ENCODE data around the gene KCNK18. TPM values are rescaled to one million over a fixed set of nuclear protein-coding genes. Genes with fewer than 3 reads are reported as not detected.

Gene KCNK18
- total and polyA plus RNA-seq, 2 experiments from 2014 or later = not detected

GRCh38 chr10:117250411-117250810, 53.1 kb downstream of the KCNK18 start:
- no peak overlapping the region for H3K27ac Mint-ChIP-seq
- Histone ChIP-seq H3F3A (replicated peaks; ENCODE audit: low read depth) (no peaks in the 10 kb centered on the region), H3K27ac (ENCODE audit: low read depth) (no peak overlapping the region), H2AFZ (no peak overlapping the region), H4K20me1 (replicated peaks; ENCODE audit: insufficient read depth) (peaks cover 5% of the 10 kb centered on the region; the same call in 1 of the 2 replicates), H3K79me2 (replicated peaks; ENCODE audit: insufficient read depth) (no peaks in the 10 kb centered on the region), H3K4me3 (no peak overlapping the region), H3K36me3 (ENCODE audit: insufficient read depth) (no peaks in the 10 kb centered on the region), H3K9me2 (ENCODE audit: insufficient read depth) (no peaks in the 10 kb centered on the region), H3K4me2 (no peak overlapping the region), H3K27me3 (ENCODE audit: insufficient read depth) (no peaks in the 10 kb centered on the region), H3K4me1 (ENCODE audit: insufficient read depth) (peaks cover 7% of the 10 kb centered on the region; the same call in 1 of the 2 replicates)
- H3K27me3 Mint-ChIP-seq (ENCODE audit: insufficient read depth, low read depth, poor library complexity) = peaks cover 6% of the 10 kb centered on the region
- H3K4me1 Mint-ChIP-seq = peaks cover 21% of the 10 kb centered on the region
- H3K36me3 Mint-ChIP-seq (ENCODE audit: low read depth) = no peaks in the 10 kb centered on the region; the same call in 2 of the 3 replicates
- no peaks in the 10 kb centered on the region for H3K9me3 Mint-ChIP-seq
- DNase-seq (ENCODE audit: low spot score) (peak; percentile 16), ATAC-seq (peak; percentile 27; the same call in 1 of the 3 replicates)
- no peak overlapping the region for H3K4me3 Mint-ChIP-seq
- TF ChIP-seq NANOG (IDR thresholded peaks at IDR 0.05; ENCODE audit: borderline replicate concordance) (no peak), EZH2phosphoT487 (IDR thresholded peaks at IDR 0.05; ENCODE audit: unreplicated experiment) (no peak), ZNF462 (CRISPR knock-in tag; IDR thresholded peaks at IDR 0.05) (no peak), CTCF (conservative IDR thresholded peaks at IDR 0.05; ENCODE audit: low read depth in 2 of 2) (no peak), EZH2 (IDR thresholded peaks at IDR 0.05; ENCODE audit: low read depth, unreplicated experiment) (no peak), ZNF114 (CRISPR knock-in tag; IDR thresholded peaks at IDR 0.05) (no peak), REST (IDR thresholded peaks at IDR 0.05; ENCODE audit: unreplicated experiment) (no peak), CREB1 (CRISPR knock-in tag; IDR thresholded peaks at IDR 0.05; ENCODE audit: low read depth) (no peak), JUNB (IDR thresholded peaks at IDR 0.05; ENCODE audit: unreplicated experiment) (no peak), STAT1 (IDR thresholded peaks at IDR 0.05; ENCODE audit: unreplicated experiment) (no peak), ZNF331 (CRISPR knock-in tag; IDR thresholded peaks at IDR 0.05; ENCODE audit: low read depth) (no peak), ETS1 (IDR thresholded peaks at IDR 0.05) (no peak), POLR2AphosphoS5 (IDR thresholded peaks at IDR 0.05; ENCODE audit: low read depth) (no peak)
